GM10266 (cell line): Measurements from ENCODE around the gene NCS1.

Experiments used
- DNase-seq: peaks from one replicate; pipeline ENCODE4 v3.0.0; 2012; ENCODE audit errors: extremely low spot score
- TF ChIP-seq, protein P1 (sequence below): IDR thresholded peaks from 2 replicates; pipeline ENCODE4 v1.5.1; 2012; ENCODE audit warnings: mild to moderate bottlenecking, low read depth; ENCODE audit not compliant: control insufficient read depth, insufficient read depth; ENCODE audit errors: missing control alignments

NCS1 gene

DNA sequence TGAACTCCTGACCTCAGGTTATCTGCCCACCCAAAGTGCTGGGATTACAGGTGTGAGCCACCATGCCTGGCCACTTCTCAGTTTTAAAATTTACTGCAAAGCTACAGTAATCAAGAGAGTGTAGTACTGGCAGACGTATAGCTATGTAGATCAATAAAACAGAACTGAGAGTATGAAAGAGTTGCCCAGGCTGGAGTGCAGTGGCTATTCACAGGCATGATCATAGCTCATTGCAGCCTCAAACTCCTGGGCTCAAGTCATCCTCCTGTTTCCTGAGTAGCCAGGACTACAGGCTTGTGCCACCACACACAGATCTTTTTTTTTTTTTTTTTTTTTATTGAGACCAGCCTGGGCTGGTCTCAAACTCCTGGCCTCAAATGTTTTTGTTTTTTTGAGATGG is 26.5 kb upstream of the NCS1 start:
- no peak for DNase-seq
- TF ChIP-seq, protein P1, sequence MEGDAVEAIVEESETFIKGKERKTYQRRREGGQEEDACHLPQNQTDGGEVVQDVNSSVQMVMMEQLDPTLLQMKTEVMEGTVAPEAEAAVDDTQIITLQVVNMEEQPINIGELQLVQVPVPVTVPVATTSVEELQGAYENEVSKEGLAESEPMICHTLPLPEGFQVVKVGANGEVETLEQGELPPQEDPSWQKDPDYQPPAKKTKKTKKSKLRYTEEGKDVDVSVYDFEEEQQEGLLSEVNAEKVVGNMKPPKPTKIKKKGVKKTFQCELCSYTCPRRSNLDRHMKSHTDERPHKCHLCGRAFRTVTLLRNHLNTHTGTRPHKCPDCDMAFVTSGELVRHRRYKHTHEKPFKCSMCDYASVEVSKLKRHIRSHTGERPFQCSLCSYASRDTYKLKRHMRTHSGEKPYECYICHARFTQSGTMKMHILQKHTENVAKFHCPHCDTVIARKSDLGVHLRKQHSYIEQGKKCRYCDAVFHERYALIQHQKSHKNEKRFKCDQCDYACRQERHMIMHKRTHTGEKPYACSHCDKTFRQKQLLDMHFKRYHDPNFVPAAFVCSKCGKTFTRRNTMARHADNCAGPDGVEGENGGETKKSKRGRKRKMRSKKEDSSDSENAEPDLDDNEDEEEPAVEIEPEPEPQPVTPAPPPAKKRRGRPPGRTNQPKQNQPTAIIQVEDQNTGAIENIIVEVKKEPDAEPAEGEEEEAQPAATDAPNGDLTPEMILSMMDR, result no peak

DNA sequence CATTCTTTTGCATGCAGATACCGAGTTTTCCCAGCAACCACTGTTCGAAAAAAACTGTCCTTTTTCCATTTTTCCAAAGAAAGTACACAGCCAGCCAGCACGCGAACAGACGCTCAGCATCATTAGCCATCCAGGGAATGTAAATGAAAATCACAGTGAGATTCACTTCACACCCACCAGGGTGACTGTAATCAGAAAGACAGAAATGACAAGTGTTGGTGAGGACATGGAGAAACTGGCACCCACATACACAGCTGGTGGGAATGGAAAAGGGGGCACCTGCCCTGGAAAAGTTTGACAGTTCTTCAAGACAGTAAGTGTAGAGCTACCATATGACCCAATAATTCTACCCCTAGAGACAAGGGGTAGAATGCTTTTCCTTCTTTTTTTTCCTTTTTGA is 25.0 kb upstream of the NCS1 start:
- TF ChIP-seq, protein P1, result no peak

DNA sequence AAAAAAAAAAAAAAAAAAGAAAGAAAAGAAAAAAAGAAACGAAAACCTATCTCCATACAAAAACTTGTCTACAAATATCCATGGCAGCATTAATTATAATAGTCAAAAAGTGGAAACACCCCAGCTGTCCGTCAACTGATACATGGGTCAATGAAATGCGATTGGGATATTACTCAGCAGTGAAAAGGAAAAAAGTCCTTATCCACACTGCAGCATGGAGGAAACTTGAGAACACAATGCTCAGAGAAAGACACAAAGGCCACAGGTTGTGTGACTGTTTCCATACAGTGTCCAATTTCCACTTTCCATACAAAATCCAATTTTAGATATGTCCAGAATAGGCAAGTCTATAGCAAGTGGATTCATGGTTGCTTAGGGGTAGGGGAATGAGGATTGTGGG is 24.3 kb upstream of the NCS1 start:
- TF ChIP-seq, protein P1, result no peak
- no peak for DNase-seq

More for the DNA sequence above, 25.0 kb upstream of the NCS1 start:
- no peak for DNase-seq

DNA sequence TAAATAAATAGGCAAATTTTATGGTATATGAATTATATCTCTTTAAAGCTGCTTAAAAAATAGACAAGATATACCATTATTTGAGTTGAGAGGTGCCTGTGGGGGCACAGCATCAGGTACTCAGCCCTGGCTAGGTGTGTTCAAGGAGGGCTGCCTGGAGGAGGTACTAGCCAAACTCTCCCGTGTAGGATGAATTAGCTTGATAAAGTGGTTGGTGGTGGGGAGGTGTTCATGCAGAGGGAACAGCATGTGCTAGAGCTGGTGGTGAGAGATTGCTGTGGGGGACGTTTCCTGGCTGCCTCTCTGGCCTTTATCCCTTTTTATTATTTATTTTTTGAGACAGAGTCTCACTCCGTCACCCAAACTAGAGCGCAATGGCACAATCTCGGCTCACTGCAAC is 23.2 kb upstream of the NCS1 start:
- TF ChIP-seq, protein P1, result no peak
- DNase-seq, result no peak

DNA sequence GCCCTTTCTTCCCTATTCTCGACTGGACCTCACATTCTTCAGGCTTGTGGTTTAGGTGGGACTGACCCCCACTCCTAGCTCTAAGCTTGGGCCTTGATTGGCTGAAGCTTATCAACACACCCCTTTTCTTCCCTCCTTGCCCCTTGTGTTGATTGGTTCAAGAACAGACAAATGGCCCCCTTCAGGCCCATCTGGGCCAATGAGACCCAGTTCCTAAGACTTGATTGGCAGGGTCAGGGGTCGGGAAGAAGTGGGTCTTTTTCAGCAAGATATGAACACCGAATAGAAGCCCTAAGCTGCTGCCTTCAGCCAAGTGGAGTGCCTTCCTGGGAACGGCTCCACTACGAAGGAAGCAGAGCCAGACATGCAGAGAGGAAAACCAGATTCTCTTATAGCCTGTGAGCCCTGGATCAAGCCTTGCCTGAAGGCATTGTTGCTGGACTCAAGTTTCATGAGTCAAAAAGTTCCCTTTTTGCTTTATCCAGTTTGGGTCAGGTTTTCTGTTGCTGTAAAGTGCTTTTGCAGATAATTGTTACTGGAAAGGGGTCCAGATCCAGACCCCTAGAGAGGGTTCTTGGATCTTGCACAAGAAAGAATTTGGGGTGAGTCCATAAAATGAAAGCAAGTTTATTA is 22.4 kb upstream of the NCS1 start:
- TF ChIP-seq, protein P1, result no peak
- no peak for DNase-seq

DNA sequence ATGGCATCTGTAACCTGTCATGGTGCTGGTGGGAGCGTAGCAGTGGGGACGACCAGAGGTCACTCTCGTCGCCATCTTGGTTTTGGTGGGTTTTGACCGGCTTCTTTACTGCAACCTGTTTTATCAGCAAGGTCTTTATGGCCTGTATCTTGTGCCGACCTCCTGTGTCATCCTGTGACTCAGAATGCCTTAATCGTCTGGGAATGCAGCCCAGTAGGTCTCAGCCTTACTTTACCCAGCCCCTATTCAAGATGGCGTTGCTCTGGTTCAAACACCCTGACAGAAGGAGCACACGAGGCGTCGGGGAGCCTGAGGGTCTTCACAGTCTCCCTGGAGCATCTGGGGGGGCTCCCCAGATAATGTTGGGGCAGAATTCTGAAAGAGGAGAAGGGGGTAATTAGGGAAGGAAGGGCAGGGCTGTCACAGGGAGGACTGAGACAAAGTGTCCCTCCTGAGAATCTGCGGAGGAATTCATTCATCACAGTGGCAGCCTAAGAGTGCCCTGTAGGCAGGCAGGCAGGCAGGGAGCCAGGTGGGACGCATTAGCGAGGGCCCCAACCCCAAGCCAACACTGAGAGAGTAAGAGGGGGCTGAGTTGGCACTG is 21.3 kb upstream of the NCS1 start:
- no peak for DNase-seq
- TF ChIP-seq, protein P1, result no peak

DNA sequence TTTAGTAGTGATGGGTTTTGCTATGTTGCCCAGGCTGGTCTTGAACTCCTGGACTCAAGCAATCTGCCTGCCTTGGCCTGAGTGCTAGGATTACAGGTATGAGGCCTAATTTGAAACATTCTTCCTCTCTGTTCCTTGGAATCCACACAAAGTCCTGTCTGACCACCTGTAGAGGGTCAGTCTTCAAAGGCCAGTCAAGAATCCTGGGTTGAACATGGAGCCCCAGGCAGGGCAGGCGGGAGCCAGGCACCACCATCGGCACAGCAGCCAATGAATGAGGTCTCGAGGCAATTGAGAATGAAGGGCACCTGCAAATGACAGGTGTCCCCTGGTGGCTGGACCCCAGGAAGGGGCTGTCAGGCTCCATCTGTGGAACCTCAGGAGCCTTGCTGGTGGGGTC is 17.4 kb upstream of the NCS1 start:
- no peak for DNase-seq
- TF ChIP-seq, protein P1, result no peak
